Erythroblast (primary cell): ENCODE results near the gene CEACAM3.

Experiments
- GATA1 ChIP-seq: IDR thresholded peaks from 2 replicates; pipeline ENCODE4 v1.6.1; 2011; ENCODE audit warnings: low read depth, mild to moderate bottlenecking, control low read depth, low read length, moderate library complexity
- POLR2A ChIP-seq: IDR thresholded peaks from 2 replicates; pipeline ENCODE4 v1.6.1; 2011; ENCODE audit warnings: mild to moderate bottlenecking, low read length

- TF ChIP-seq GATA1 (no peak), POLR2A (no peak)
Measured at GRCh38 chr19:41783612-41784011, 12.8 kb upstream of the CEACAM3 start.
